Superior temporal gyrus (tissue), 1 donor: ENCODE data around the gene RAI1.
"Not testable (repeated sequence)": the region's sequence is repeated elsewhere in the genome, so short reads cannot be mapped to it uniquely, and the experiment has no call there.

Experiments
- DNase-seq: peaks from one replicate; pipeline ENCODE4 v3.0.0-alpha.2; 2016; ENCODE audit errors: extremely low spot score

The RAI1 gene

DNA sequence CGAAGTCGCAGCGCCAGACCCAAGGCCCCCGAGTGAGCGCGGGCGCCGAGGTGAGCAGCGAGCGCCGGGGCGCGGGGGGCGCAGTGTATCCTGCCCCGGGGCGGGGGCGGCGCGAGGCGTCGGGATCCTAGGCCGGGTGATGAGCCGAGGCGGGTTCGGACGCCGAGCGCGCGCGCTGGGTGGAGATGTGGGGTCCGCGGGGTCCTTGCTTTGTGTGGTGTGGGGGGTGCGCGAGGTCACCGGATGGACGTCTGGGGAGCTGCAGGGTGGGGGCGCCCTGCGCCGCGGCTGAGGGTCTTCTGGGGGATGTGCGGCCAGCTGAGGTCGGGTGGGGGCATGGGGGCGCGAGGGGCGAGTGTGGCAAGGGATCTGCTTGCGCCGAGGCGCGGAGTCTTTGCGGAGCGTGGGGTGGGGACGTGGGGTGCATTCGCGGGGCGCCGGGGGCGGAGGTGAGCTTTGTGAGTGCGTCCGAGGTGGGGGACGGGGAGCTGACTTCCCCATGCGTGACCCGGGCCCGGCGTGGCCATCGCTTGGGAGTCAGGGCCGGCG is 560 bp downstream of the RAI1 start:
- DNase-seq: no peak

DNA sequence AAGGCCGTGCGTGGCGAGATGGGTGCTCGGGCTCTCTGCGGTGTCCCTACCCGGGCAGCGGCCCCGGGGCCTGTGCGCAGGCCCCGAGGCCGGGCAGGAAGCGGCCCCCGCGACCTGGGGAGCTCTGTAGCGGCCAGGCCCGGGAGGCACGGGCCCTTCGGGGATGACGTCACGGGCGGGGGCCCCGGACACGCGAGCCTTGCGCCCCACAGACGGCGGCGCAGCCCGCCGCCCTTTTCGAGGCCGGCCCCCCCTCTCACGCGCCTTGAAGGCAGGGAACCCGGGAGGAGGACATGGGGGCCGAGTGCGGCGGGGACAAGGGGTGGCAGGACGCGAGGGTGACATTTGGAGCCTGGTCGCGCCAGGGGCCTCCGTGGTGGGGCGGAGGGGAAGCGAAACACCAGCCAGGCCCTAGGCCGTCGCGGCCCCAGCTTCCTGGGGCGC is 1.1 kb downstream of the RAI1 start:
- no peak for DNase-seq

DNA sequence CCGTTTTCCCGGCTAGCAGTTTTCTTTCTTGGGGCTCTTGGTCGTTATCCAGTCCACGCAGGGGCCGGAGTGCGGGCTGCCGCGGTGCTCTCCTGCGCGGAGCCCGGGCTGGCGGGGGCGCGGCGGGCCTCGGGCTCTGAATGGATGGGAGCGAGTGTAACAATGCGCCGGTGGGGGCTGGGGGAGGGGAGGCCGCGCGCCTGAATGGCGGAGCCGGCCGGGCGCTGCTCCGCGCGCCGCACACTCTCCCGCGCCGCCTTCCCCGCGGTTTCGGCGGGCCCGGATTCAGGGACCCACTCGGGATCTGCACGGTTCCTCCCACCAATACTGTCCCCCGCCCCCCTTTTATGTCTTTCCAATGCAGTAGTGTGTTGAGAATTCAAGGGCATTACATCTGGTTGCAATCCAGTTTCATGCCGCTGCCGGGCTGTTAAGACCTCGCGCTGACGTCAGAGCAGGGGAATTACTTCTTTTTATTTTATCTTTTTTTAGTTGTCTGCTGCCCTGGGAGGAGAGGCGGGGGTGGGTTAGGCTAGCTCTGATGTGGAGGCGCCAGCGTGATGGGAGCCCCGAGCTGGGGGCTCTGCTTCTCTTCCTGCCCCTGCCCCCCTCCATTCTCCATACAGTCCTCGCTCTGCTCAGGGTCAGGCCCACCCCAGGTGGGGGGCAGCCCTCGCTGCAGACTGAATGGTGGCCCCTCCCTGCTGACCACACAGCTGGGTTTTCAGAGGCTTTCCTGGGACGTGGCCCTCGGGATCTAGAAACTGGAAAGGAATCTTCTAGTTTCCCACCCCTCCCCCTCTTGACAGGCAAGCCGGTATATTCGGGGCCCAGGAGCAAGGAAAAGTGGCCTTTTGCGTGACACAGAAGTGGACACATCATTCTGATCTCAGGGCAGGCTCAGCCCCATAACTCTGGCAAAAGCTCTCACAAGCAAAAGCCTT is 1.8 kb downstream of the RAI1 start:
- no peak for DNase-seq

DNA sequence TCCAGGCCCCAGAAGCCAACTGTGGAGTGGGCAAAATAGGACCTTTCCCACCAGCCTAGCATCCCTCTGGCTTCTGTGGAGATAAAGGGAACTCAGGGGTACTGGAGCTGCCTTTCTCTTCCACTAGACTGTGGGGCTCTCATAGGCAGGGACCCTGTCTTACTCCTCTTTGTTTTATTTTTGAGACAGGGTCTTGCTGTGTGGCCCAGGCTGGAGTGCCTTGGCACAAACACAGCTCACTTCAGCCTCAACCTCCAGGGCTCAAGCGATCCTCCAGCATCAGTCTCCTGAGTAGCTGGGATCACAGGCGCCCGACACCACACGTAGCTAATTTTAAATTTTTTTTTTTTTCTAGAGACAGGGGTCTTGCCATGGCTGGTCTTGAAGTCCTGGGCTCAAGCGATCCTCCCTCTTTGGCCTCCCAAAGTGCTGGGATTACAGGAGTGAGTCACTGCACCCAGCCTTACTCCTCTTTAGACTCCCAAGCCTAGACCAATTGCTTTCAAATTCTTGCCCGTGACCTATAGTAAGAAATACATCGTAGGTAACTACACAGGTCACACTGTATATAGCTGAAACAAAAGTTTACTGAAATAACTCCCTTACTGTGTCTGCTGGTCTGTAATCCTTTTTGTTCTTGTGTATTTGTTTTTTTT is 2.6 kb downstream of the RAI1 start:
- no peak for DNase-seq

DNA sequence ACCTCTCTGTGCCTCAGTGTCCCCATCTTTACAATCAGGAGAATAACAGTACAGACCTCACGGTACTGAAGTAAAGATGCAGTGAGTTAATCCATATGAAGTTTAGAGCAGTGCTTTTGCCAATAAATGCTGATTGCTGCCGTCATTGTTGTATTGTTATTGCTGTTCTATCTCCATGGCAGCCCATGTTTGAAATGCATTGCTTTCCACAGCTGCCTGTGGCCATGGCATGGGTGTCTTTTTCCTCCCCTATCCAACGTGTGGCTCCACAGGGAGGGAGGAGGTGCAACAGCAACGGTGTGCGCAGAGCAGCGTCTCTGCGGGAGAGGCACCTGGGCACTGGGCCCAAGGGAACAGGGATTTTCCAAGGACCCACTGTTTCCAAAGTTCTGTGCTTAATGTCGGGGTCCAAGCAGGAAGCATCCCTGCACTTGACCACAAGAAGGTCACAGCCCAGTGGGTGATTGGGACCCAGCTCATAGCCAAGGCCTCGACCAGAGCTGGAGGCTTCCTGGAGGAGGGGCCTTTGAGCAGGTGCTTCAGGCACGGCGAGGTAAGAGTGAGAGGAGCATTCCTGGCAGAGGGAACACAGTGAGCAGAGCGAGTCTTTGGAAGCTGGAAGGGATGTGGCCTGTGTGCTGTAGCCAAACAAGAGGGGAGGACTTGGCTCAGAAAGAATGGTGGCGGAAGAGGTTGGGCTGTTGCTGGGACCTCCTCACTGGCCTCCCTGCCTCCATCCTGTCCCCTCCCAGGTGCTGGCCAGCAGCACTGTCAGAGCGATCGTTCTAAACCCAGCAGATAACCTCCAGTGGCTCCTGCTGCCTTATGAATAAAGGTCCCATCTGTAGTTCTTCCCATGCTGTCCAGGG is 3.9 kb downstream of the RAI1 start:
- DNase-seq: no peak

DNA sequence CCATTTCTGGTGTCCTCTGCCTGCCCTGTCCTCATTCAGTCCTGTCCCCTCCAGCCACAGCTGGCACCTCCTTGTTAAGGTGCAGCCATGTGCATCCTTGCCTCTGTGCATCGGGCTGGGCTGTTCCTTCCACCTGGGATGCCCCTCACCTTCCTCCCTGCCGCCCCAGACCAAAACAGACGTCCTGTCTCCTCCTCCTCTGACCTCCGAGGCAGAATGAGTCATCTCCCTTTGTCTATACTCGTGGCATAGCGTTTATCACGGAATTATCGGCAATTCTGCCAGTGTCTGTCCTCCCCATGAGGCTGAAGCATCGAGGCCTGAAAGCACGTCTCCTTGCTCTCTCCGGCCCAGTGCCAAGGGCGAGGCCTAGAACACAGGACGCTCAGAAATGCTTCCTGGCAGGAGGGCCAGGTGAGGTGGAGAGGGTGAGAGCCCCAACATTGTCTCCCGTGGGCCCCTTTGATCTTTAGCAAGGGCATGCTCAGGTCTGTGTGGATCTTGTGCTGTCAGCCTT is 4.6 kb downstream of the RAI1 start:
- DNase-seq: no peak

DNA sequence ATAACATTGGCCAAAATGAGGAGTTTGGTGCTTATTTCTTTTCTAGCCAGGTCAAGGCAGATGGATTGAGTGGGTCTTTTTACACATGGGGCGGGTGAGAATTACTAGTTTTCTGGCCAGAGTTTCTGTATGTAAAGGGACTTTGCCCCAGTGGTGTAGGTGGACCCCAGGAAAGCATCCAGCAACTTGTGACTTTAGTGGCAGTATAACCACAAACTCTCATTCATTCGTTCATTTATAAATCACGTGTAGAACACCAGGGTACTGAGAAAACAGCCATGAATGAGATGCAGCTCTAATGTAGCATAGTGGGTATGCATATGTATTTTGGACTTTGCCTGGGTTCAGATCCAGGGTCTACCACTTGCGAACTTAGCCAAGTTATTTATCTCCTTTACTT is 8.1 kb downstream of the RAI1 start:
- DNase-seq: no peak

DNA sequence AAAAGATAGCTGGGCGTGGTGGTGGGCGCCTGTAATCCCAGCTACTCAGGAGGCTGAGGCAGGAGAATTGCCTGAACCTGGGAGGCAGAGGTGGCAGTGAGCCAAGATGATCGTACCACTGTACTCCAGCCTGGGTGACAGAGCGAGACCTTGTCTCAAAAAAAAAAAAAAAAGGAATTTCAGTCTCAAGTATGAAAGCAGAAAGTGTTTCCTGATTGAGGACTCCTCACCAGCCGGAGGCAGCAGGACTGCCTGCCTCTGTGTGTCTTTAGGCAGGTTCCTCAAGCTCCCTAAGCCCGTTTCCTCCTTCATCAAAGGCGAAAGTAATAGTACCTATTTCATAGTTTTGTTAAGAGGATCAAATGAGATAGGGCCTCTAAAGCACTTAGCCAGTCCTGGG is 9.0 kb downstream of the RAI1 start:
- not testable (repeated sequence) for DNase-seq

DNA sequence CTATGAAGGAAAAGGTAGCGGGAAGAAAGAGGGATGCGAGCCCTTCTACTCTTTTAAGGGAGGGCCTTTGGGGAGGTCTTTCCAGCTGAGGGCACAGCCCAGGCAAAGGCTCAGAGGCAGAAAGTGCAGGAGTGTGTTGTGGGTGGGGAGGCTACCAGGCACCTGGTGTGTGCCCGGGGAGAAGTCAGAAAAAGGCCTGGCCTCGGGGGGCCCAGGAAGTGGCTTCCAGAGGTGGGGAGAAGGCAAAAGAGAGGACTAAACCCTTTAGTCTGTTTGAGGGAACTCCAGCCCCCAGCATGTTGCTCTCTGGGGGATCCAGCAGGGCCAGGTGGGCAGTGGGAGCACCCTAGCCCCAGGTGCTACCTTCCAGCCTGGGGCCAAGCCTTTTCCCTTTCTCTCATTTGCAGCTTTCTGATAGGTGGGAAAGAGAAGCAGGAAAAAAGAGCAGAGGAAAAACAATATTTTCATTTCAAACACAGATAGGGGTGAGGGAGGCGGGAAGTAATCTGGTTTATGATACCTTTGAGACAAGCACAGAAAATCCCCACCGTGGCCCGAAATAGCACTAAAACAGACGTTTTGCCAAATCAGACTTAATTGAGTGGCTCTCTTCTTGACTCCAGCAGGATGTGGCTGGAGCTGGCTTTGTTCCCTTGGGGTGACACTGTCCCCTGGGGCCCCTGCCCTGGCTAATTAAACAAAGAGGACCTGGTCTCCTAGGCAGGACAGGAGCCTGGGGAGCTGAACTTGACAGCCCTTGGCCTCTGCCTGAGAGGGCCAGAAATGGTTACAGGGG is 10.4 kb downstream of the RAI1 start:
- no peak for DNase-seq

DNA sequence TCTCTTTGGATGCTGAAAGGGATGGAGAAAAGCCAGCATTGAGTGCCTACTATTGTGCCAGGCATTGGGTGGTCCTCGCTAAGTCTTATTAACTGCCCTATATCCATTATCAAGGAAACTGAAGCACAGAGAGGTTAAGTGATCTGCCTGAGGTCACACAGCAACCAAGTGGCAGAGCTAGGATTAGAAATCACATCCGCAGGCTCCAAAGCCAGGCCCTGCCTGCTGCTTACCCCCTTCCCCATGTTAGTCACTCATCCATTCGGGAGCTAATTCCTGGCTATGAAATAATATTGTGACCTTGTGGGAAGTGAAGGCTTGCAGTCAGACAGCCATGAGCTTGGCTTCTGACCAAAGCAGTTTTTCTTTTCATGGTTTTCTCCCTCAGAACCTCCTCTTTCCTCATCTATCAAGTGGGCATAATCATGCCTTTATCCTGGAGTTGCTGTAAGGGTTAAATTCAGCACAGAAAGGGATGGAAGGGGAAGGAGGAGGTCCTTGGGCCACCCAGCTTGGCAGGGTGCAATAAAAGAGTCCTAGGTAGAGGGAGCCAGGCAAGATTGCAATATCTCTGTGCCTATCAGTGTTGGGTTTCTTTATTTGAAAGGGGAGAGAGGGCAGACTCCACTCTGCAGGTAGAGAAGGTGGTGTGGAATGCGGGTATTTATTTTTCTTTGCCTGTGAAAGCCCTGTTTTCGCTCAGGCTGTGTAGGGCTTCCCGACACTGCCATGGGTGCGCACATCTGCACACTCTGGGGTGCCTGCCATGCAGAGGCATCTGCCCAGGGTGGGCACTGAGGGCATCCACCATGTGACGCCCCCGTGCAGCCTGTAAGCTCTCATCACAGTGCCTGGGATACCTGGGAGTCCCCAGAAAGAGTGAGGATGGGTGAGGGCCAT is 11.3 kb downstream of the RAI1 start:
- DNase-seq: no peak

DNA sequence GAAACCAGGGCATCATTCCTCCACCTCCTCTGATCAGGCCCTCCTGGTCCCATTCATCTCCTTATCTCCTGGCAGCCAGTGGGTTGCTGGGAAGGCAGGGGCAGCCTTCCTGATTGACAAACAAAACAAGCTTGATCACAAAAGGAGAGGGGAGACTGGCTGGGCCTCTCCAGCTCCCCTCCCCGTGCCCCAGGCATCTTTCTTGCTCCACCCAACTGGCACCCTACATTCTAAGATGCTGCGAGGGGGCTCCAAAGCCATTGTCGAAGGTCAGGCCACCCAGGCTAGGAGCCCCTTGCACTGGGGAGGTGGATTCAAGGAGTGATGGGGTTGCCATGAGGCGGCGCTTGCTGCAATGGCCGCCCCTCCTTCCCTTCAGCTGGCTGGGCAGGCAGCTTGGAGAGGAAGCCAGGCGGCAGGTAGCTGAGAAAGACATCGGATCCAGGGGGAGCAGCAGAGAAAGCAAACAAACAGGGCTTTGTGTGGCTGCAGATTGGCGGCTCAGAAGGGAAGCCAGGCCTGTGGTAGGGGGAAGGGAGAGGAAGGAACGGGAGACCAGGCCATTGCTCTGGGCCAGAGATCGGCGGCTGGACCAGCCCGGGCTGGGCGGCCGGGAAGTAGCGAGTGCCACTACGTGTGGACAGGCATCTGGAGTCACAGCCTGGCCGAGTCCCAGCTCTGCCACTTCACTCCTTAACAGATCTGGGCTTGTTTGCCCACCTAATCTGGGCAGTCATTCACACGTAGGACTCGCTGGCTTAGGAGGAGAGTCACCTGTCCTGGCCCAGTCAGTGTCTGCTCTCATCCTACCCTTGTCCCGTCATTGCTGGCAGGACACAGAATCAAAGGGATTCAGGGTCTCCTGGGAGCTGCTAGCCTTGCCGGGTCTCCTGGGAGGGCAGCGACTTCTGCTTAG is 12.3 kb downstream of the RAI1 start:
- peak; percentile 79 for DNase-seq

DNA sequence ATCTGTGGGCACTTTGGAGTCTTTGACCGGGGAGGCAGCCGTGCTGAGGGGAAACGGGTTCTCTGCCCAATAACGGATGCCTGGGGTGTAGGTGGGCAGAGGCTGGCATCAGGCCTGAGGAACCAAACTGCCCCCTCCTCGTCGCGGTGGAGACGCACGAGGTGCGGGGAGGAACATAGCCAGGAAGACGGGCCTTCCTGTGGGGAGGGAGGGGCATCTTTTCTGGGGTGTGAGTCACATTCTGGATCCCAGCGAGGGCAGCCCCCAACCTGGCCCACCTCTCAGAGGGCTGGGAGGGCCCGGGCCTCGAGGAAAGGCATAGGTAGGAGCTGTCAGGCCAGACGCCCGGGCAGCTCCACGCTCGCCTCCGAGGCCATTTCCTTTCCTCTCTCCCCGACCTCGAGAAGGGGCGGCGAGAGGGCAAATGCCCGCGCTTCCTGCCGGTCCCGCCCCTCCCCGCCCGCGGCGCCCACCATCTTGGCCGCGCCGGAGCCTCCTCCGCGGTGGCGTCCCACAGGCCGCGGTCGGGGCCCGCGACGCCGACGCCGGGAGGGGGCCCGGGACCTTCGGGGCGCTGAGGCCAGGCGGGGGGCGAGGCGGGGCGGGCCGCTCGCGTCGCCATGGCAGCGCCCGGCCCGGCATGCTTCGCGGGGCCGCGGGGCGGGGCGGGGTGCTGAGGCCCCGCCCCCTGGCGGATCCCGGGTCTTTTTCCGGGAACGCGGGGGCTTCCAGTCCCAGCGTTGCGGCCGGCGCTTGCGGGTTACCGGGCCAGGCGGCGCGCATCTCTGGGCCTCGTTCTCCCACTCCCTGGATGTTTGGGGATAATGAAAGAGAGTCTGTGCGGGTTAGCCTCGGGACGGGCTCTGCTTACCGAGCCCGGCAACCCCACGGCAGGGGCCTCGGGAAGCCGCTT is 13.2 kb downstream of the RAI1 start:
- peak; percentile 76 for DNase-seq

DNA sequence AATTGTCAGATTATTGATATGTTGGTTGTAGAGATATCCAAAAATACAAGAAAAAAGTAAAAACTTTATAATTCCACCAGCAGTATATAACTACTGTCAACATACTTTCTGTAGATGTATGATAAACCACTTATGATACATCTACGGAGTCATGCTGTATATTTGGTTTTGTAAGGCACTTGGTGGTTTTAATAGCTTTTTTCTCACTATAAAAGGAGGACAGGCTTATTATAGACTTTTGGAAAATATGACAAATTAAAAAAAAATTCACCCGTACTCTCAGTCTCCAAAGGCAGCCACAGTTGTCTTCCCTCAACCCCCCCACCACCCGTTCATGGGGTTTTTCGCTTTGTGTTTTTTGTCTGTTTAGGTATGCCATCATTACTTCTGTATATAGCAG is 14.8 kb downstream of the RAI1 start:
- no peak for DNase-seq

DNA sequence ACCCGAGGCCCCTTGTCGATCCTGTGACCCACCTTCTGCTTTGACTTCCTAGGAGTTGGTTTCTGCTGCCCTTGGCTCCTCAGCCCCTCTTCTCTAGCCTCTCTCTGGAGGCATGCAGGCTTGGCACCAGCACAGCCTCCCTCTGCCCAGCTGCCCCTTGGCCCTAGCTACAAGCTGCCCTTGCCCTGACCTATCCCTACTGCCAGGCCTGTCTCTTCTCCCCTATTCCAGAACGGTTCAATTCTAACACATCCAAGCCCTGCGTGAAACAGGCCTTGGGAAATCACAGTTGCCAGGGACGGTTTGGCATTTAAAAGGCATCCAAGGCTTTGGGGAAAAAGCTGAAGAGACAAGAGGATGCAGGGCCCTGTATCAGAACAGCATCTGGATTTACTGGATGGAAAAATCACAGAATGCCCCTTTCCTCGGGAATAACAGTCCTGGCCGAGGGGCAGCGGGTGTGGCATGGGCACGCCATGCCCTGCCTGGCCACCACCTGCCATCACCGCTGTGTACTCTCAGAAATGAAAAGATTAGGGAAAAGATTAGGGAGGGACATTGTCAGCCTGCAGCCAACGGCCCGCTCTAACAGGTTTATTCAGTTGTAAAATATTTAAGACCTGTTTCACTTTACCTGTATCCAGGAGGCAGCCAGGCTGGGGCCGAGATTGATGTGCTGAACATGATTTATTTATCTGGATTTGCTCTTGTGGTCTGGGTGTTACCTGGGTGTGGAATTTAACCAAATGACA is 15.8 kb downstream of the RAI1 start:
- no peak for DNase-seq

DNA sequence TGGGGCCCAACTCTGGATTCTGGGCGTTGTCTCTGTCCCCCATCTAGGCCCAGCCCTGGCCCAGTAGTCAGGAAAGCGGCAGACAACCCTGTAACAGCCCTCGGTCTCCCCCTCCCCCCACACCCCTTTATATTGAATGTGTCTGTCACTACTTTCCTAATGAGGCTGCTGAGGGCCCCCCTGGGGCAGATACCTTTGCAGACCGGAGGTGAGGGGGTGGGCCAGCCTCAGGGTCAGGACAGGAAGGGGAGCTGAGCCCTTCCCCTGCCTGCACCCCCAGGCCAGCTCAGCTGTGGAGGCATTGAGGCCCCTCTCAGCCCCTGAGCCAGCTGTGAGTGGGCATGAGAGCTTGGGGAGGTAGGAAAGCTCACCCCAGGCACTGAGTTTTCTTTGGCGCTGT is 17.1 kb downstream of the RAI1 start:
- no peak for DNase-seq

DNA sequence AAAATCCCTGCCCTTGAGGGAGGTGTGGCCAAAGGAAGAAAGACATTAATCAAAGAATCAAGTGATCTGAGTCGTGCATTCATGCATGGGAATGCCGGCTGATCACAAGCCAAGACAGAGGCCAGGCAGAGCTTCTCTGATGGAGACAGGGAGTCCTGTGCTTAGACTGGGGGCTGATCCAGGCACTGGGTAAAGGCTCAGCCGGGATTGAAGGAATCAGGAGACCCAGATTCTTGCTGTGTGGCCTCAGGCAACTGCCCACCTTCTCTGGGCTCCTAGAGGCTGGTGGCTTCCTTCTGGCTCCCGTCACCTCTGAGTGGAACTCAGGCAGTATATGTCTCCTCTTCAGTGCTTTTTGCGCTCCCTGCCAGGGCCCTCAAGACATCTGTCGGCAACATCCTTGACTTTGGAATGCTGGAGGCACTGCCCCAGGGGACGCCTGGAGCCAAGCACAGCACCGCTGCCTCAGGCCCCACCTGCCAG is 17.7 kb downstream of the RAI1 start:
- DNase-seq: no peak

DNA sequence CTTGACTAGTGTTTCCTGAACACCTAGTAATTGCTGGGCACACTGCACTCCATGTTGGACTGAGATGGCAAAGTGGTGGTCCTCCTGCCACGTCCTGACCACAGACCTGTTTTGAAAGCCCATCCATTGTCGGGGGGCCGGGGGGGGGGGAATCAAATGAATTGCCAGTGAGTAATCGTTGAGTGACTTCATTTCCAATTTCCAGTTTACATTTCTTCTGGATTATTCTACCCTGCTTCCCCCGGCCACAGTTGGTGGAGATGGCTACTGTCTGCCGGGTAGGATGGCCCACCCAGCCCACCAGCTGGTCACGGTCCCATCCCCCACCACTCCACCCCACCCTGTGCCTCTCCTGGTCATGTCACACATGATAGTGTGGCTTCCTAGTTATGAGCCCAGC is 18.2 kb downstream of the RAI1 start:
- DNase-seq: no peak
